K562 (cell line): Measurements from ENCODE around the gene GPHN. TPM values are rescaled to one million over a fixed set of nuclear protein-coding genes. Genes with fewer than 3 reads are reported as not detected.

Source experiments
- ATAC-seq: fragments of 200-7000 bp; cut with Tn5 transposase; 3 replicates; pipeline ENCODE4 v1.9.1; 2020; ENCODE audit warnings: moderate library complexity
- BruUV-seq: library from RNA; stranded (reverse); fragments of 400-500 nt; replicated peaks from 2 replicates; lab custom pipeline; 2021; lab: Mats Ljungman, UMichigan
- CTCF ChIA-PET: fragments of 300-600 bp; formaldehyde crosslinking; extraction: SDS; loops from one replicate; lab custom pipeline; 2021; ENCODE audit warnings: low intra/inter-chr PET ratio; lab: Yijun Ruan, JAX
- POLR2A ChIA-PET: fragments of 300-600, 350-650 bp; sonication (Branson Sonifier 250); formaldehyde crosslinking; extraction: SDS; loops from one replicate; lab custom pipeline; 2021; ENCODE audit warnings: antibody characterized with exemption, inconsistent platforms; lab: Yijun Ruan, JAX
- DNase-seq, 4 experiments: peaks; one replicate each; pipeline versions ENCODE4 v3.0.0 to v3.0.0-alpha.2; 2011 to 2018; ENCODE audit warnings: low spot score in 3 of 4, mixed read lengths in 3 of 4; ENCODE audit errors: extremely low read depth in 1 of 4
- FAIRE-seq: peaks from 2 replicates; lab custom pipeline; 2011; peaks lifted over from hg19 to GRCh38; lab: Jason Lieb, UNC
- H2AFZ ChIP-seq: 2 replicates; pipeline ENCODE4 v1.6.0; 2011; ENCODE audit warnings: low read depth, low read length, control low read depth, inconsistent platforms
- H3K27ac ChIP-seq: fragments of 200-600 bp; 3 replicates; pipeline ENCODE4 v1.8.0; 2011; ENCODE audit warnings: low read depth, mild to moderate bottlenecking, control low read depth, inconsistent platforms, low read length, moderate library complexity, mixed read lengths; ENCODE audit errors: extremely low read depth
- H3K27me3 ChIP-seq, 2 experiments: fragments of 300-600 bp in 1 of 2; 2 replicates in 1 of 2; 3 replicates in 1 of 2; pipeline versions ENCODE4 v1.6.0 to v1.8.0; 2011; ENCODE audit warnings: inconsistent platforms in 2 of 2, low read length in 2 of 2, mild to moderate bottlenecking in 1 of 2, mixed read lengths in 1 of 2, moderate library complexity in 1 of 2; ENCODE audit not compliant: control insufficient read depth in 2 of 2, insufficient read depth in 2 of 2
- H3K36me3 ChIP-seq: fragments of 300-600 bp; 3 replicates; pipeline ENCODE4 v1.8.0; 2011; ENCODE audit warnings: mild to moderate bottlenecking, low read length, inconsistent platforms; ENCODE audit not compliant: control insufficient read depth, insufficient read depth
- H3K4me1 ChIP-seq, 2 experiments: fragments of 200-600 bp in 1 of 2; replicated peaks in 1 of 2; 2 replicates in 1 of 2; 3 replicates in 1 of 2; pipeline versions ENCODE4 v1.5.1 to v1.8.0; 2011; ENCODE audit warnings: inconsistent platforms in 2 of 2, low read length in 2 of 2, mild to moderate bottlenecking in 1 of 2, mixed read lengths in 1 of 2, moderate library complexity in 1 of 2; ENCODE audit not compliant: control insufficient read depth in 2 of 2, insufficient read depth in 2 of 2
- H3K4me2 ChIP-seq: 2 replicates; pipeline ENCODE4 v1.6.1; 2011; ENCODE audit warnings: low read length, control low read depth, inconsistent platforms, mixed read lengths; ENCODE audit not compliant: insufficient read depth
- H3K4me3 ChIP-seq: fragments of 200-600 bp; sonication (generic), shearing (Covaris generic); 2 replicates; pipeline ENCODE4 v1.5.1; 2016; ENCODE audit warnings: control low read depth, inconsistent platforms
- H3K79me2 ChIP-seq: fragments of 200-600 bp; 3 replicates; pipeline ENCODE4 v1.8.0; 2011; ENCODE audit warnings: low read length, inconsistent platforms; ENCODE audit not compliant: control insufficient read depth, insufficient read depth
- H3K9ac ChIP-seq, 2 experiments: 2 replicates each; pipeline versions ENCODE4 v1.6.0 to v1.6.1; 2011; ENCODE audit warnings: low read depth in 2 of 2, low read length in 2 of 2, control low read depth in 1 of 2, inconsistent platforms in 1 of 2, mild to moderate bottlenecking in 1 of 2, mixed read lengths in 1 of 2; ENCODE audit not compliant: insufficient read depth in 1 of 2
- H3K9me1 ChIP-seq: one replicate; pipeline ENCODE4 v1.6.0; 2011; ENCODE audit warnings: inconsistent platforms, mild to moderate bottlenecking, low read length, moderate library complexity; ENCODE audit not compliant: control insufficient read depth, insufficient read depth
- H3K9me3 ChIP-seq: replicated peaks from 2 replicates; pipeline ENCODE4 v1.5.1; 2011; ENCODE audit warnings: low read depth, low read length, inconsistent platforms; ENCODE audit not compliant: control insufficient read depth, insufficient read depth
- H4K20me1 ChIP-seq: replicated peaks from 2 replicates; pipeline ENCODE4 v1.6.1; 2011; ENCODE audit warnings: low read length, inconsistent platforms, mixed read lengths; ENCODE audit not compliant: control insufficient read depth, insufficient read depth
- ADNP ChIP-seq: fragments of 200-800 bp; sonication (Bioruptor generic); IDR thresholded peaks from 2 replicates; pipeline ENCODE4 v1.6.1; 2016; ENCODE audit warnings: missing genetic modification characterization, missing compliant biosample characterization
- BCOR ChIP-seq: fragments of 450-650 bp; IDR thresholded peaks from 2 replicates; pipeline ENCODE4 v1.6.1; 2016
- CCNT2 ChIP-seq: IDR thresholded peaks from 2 replicates; pipeline ENCODE4 v1.6.1; 2011; ENCODE audit warnings: borderline replicate concordance, low read depth, mild to moderate bottlenecking, moderate library complexity, mixed read lengths, low read length; ENCODE audit not compliant: insufficient read length; ENCODE audit errors: extremely low read depth
- HDAC3 ChIP-seq: fragments of 450-650 bp; IDR thresholded peaks from 2 replicates; pipeline ENCODE4 v1.6.1; 2018; ENCODE audit warnings: borderline replicate concordance, mild to moderate bottlenecking, moderate library complexity; ENCODE audit not compliant: partially characterized antibody
- HIVEP1 ChIP-seq: fragments of 250-450 bp; sonication (Bioruptor Pico); IDR thresholded peaks from 2 replicates; pipeline ENCODE4 v1.4.0; 2020; ENCODE audit warnings: mild to moderate bottlenecking
- MLX ChIP-seq, 2 experiments: fragments of 450-650 bp in 1 of 2; sonication (generic) in 1 of 2; formaldehyde crosslinking; conservative IDR thresholded peaks; 2 replicates each; pipeline versions ENCODE4 v1.4.0 to v1.8.1; 2020 to 2022; ENCODE audit warnings: mild to moderate bottlenecking in 1 of 2, missing genetic modification reagents in 1 of 2
- RFX1 ChIP-seq: fragments of 450-650 bp; IDR thresholded peaks from 2 replicates; pipeline ENCODE4 v1.6.1; 2016; ENCODE audit warnings: mild to moderate bottlenecking, moderate library complexity
- SMAD1 ChIP-seq: fragments of 150-350 bp; IDR thresholded peaks from 2 replicates; pipeline ENCODE4 v1.6.1; 2014; ENCODE audit warnings: low read length, low read depth; ENCODE audit not compliant: partially characterized antibody
- SMAD4 ChIP-seq: fragments of 250-450 bp; sonication (Bioruptor Pico); conservative IDR thresholded peaks from 2 replicates; pipeline ENCODE4 v1.8.0; 2021; ENCODE audit warnings: inconsistent platforms, mild to moderate bottlenecking, moderate library complexity
- SP2 ChIP-seq: IDR thresholded peaks from 2 replicates; pipeline ENCODE4 v1.6.1; 2011; ENCODE audit warnings: mild to moderate bottlenecking, low read depth, low read length, moderate library complexity; ENCODE audit not compliant: poor library complexity, severe bottlenecking; ENCODE audit errors: extremely low read depth
- TFE3 ChIP-seq: fragments of 450-650 bp; formaldehyde crosslinking; IDR thresholded peaks from 2 replicates; pipeline ENCODE4 v1.4.0; 2020; ENCODE audit warnings: mild to moderate bottlenecking, mixed read lengths
- ZBED1 ChIP-seq: IDR thresholded peaks from 2 replicates; pipeline ENCODE4 v1.6.1; 2014
- ZFP36 ChIP-seq: fragments of 150-350 bp; IDR thresholded peaks from 2 replicates; pipeline ENCODE4 v1.6.1; 2018; ENCODE audit warnings: low read length, low read depth; ENCODE audit not compliant: partially characterized antibody
- WGBS: fragments of 100-300 bp; shearing (Covaris generic); methylation state at CpG from one replicate; pipeline ENCODE4 v1.1.6; 2016; ENCODE audit warnings: low coverage, mixed read lengths; ENCODE audit not compliant: insufficient coverage; ENCODE audit errors: missing lambda C conversion rate; 5-methylcytosine and 5-hydroxymethylcytosine counted together
- in situ Hi-C: fragments of 300-500 bp; cut with MboI; formaldehyde crosslinking; loops from 4 replicates; pipeline ENCODE4 v1.15.0; 2018; ENCODE audit warnings: inconsistent platforms, mixed read lengths
- intact Hi-C: fragments of 100-400 bp; cut with micrococcal nuclease; formaldehyde crosslinking; loops from 2 replicates; pipeline ENCODE4 v1.14.2; 2022
- polyA plus RNA-seq, 8 experiments: library from polyadenylated mRNA; depleted of rRNA in 4 of 8; stranded (reverse) in 5 of 8; unstranded in 3 of 8; fragments of >200 nt; fragmentation: Nextera tagmentation in 2 of 8; fragmentation: Illumina TruSeq in 1 of 8; extraction: Ambion mirVana in 2 of 8; extraction: Trizol in 1 of 8; gene quantifications; 2 replicates each; pipeline versions ENCODE4 v1.2.1 to v1.2.3, GENCODE V29; 2011 to 2014; ENCODE audit warnings: inconsistent platforms in 1 of 8, missing spikeins in 1 of 8
- total RNA-seq, 7 experiments: library from RNA; depleted of rRNA in 6 of 7; stranded (reverse); fragments of >200 nt in 6 of 7; fragmentation: Illumina TruSeq in 2 of 7; extraction: Trizol in 2 of 7; gene quantifications; 2 replicates each; pipeline versions ENCODE4 v1.2.1 to v1.2.3, GENCODE V29; 2011 to 2021; ENCODE audit warnings: low replicate concordance in 1 of 7
- TF ChIP-seq, protein P1 (sequence below): fragments of 450-650 bp; IDR thresholded peaks from 2 replicates; pipeline ENCODE4 v1.6.1; 2016; ENCODE audit warnings: mild to moderate bottlenecking
- TF ChIP-seq, protein P2 (sequence below): fragments of 250-450 bp; sonication (Bioruptor Pico); IDR thresholded peaks from 2 replicates; pipeline ENCODE4 v1.4.0; 2020
- TF ChIP-seq, protein P3 (sequence below): fragments of 250-450 bp; sonication (Bioruptor Pico); IDR thresholded peaks from 2 replicates; pipeline ENCODE4 v1.8.0; 2022; ENCODE audit warnings: inconsistent platforms

The GPHN gene
- total and polyA plus RNA-seq, 9 of the 15 experiments (the other 6 are each of a cell fraction or from before 2014, with no cell fraction given): 5.9 to 16.0 (median 11.4) TPM

GRCh38 chr14:66540038-66540437 lies 32.1 kb downstream of the GPHN start:
- intact Hi-C loops: no loop called here
- CTCF ChIA-PET: no interaction called here
- no peak overlapping the region for H3K4me3 ChIP-seq
- WGBS: 71% methylated on average over 1 of the region's 1 CpG
- no peaks in the 10 kb centered on the region for H3K9me1 ChIP-seq
- H4K20me1 ChIP-seq: no peaks in the 10 kb centered on the region
- BruUV-seq: no TSS peak
- no peaks in the 10 kb centered on the region for H3K9me3 ChIP-seq
- in situ Hi-C loops: no loop called here
- no peak for FAIRE-seq
- H3K4me2 ChIP-seq: no peak overlapping the region
- H3K36me3 ChIP-seq: no peaks in the 10 kb centered on the region
- no peak for ATAC-seq
- H3K9ac ChIP-seq: no peak overlapping the region
- DNase-seq: no peak
- H3K4me1 ChIP-seq: no peaks in the 10 kb centered on the region
- H3K79me2 ChIP-seq: peaks cover 4% of the 10 kb centered on the region; the same call in 1 of the 3 replicates
- no peak overlapping the region for H3K27ac ChIP-seq
- POLR2A ChIA-PET: no interaction called here
- H2AFZ ChIP-seq: no peak overlapping the region
- no peaks in the 10 kb centered on the region for H3K27me3 ChIP-seq
- TF ChIP-seq SMAD4 (CRISPR knock-in tag): no peak
- no peak for TF ChIP-seq SMAD1
- TF ChIP-seq BCOR: no peak
- TF ChIP-seq CCNT2: no peak
- TF ChIP-seq RFX1: no peak
- no peak for TF ChIP-seq TFE3
- TF ChIP-seq, protein P1, sequence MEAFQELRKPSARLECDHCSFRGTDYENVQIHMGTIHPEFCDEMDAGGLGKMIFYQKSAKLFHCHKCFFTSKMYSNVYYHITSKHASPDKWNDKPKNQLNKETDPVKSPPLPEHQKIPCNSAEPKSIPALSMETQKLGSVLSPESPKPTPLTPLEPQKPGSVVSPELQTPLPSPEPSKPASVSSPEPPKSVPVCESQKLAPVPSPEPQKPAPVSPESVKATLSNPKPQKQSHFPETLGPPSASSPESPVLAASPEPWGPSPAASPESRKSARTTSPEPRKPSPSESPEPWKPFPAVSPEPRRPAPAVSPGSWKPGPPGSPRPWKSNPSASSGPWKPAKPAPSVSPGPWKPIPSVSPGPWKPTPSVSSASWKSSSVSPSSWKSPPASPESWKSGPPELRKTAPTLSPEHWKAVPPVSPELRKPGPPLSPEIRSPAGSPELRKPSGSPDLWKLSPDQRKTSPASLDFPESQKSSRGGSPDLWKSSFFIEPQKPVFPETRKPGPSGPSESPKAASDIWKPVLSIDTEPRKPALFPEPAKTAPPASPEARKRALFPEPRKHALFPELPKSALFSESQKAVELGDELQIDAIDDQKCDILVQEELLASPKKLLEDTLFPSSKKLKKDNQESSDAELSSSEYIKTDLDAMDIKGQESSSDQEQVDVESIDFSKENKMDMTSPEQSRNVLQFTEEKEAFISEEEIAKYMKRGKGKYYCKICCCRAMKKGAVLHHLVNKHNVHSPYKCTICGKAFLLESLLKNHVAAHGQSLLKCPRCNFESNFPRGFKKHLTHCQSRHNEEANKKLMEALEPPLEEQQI: no peak
- TF ChIP-seq, protein P2, sequence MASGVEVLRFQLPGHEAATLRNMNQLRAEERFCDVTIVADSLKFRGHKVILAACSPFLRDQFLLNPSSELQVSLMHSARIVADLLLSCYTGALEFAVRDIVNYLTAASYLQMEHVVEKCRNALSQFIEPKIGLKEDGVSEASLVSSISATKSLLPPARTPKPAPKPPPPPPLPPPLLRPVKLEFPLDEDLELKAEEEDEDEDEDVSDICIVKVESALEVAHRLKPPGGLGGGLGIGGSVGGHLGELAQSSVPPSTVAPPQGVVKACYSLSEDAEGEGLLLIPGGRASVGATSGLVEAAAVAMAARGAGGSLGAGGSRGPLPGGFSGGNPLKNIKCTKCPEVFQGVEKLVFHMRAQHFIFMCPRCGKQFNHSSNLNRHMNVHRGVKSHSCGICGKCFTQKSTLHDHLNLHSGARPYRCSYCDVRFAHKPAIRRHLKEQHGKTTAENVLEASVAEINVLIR (CRISPR knock-in tag): no peak
- TF ChIP-seq HDAC3: no peak
- no peak for TF ChIP-seq ZBED1
- no peak for TF ChIP-seq HIVEP1 (CRISPR knock-in tag)
- TF ChIP-seq, protein P3, sequence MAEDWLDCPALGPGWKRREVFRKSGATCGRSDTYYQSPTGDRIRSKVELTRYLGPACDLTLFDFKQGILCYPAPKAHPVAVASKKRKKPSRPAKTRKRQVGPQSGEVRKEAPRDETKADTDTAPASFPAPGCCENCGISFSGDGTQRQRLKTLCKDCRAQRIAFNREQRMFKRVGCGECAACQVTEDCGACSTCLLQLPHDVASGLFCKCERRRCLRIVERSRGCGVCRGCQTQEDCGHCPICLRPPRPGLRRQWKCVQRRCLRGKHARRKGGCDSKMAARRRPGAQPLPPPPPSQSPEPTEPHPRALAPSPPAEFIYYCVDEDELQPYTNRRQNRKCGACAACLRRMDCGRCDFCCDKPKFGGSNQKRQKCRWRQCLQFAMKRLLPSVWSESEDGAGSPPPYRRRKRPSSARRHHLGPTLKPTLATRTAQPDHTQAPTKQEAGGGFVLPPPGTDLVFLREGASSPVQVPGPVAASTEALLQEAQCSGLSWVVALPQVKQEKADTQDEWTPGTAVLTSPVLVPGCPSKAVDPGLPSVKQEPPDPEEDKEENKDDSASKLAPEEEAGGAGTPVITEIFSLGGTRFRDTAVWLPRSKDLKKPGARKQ (CRISPR knock-in tag): no peak
- TF ChIP-seq ADNP (tag): no peak
- TF ChIP-seq SP2: no peak
- no peak for TF ChIP-seq ZFP36
- no peak for TF ChIP-seq MLX (CRISPR knock-in tag; conservative IDR thresholded peaks at IDR 0.05)
